A549 (cell line): ENCODE data around the gene ERH.

Experiments used
- CBX8 ChIP-seq: fragments of 200-600 bp; sonication (generic); IDR thresholded peaks from 2 replicates; pipeline ENCODE4 v1.6.1; 2016
- CTCF ChIP-seq: fragments of >200 bp; sonication (Bioruptor Twin); formaldehyde crosslinking; IDR thresholded peaks from 3 replicates; pipeline ENCODE4 v1.5.1; 2016
- ELK1 ChIP-seq: fragments of 150-350 bp; IDR thresholded peaks from 2 replicates; pipeline ENCODE4 v1.6.1; 2014; ENCODE audit warnings: low read depth, mild to moderate bottlenecking, low read length
- KDM1A ChIP-seq: fragments of 200-600 bp; sonication (generic); IDR thresholded peaks from 2 replicates; pipeline ENCODE4 v1.6.1; 2016; ENCODE audit warnings: low read depth, mild to moderate bottlenecking
- PHF8 ChIP-seq: fragments of 200-600 bp; sonication (generic); IDR thresholded peaks from 2 replicates; pipeline ENCODE4 v1.6.1; 2016; ENCODE audit warnings: low read depth, mild to moderate bottlenecking, antibody characterized with exemption, moderate library complexity, borderline replicate concordance
- POLR2A ChIP-seq: IDR thresholded peaks from 2 replicates; pipeline ENCODE4 v1.6.1; 2012; ENCODE audit warnings: mild to moderate bottlenecking, low read length
- POLR2AphosphoS2 ChIP-seq: conservative IDR thresholded peaks from 2 replicates; pipeline ENCODE4 v1.6.1; 2012; ENCODE audit warnings: low read length, improper control_type of control experiment, inconsistent platforms
- RAD21 ChIP-seq, 2 experiments: fragments of >200 bp in 1 of 2; sonication (Bioruptor Twin) in 1 of 2; formaldehyde crosslinking in 1 of 2; IDR thresholded peaks in 1 of 2; conservative IDR thresholded peaks in 1 of 2; 2 replicates in 1 of 2; 3 replicates in 1 of 2; pipeline ENCODE4 v1.6.1; 2012 to 2018; ENCODE audit warnings: inconsistent platforms in 1 of 2
- REST ChIP-seq: fragments of 200-600 bp; sonication (generic); IDR thresholded peaks from 2 replicates; pipeline ENCODE4 v1.6.1; 2016; ENCODE audit warnings: antibody characterized with exemption, mild to moderate bottlenecking, moderate library complexity
- SMC3 ChIP-seq: fragments of >200 bp; sonication (Bioruptor Twin); formaldehyde crosslinking; IDR thresholded peaks from 3 replicates; pipeline ENCODE4 v1.6.1; 2018; ENCODE audit warnings: inconsistent platforms
- TF ChIP-seq, protein P1 (sequence below): fragments of >200 bp; sonication (Bioruptor Twin); formaldehyde crosslinking; IDR thresholded peaks from 2 replicates; pipeline ENCODE4 v1.6.1; 2016
- TF ChIP-seq, protein P2 (sequence below): fragments of >200 bp; sonication (Bioruptor Twin); formaldehyde crosslinking; IDR thresholded peaks from 3 replicates; pipeline ENCODE4 v1.6.1; 2016
- TF ChIP-seq, protein P3 (sequence below): fragments of 250-450 bp; sonication (Bioruptor Pico); IDR thresholded peaks from 2 replicates; pipeline ENCODE4 v1.5.0; 2020; ENCODE audit warnings: low read depth, mild to moderate bottlenecking, moderate library complexity

- TF ChIP-seq, protein P1, sequence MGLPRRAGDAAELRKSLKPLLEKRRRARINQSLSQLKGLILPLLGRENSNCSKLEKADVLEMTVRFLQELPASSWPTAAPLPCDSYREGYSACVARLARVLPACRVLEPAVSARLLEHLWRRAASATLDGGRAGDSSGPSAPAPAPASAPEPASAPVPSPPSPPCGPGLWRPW: no peak
- TF ChIP-seq CTCF (no peak), POLR2AphosphoS2 (no peak), KDM1A (no peak), CBX8 (no peak), REST (no peak), PHF8 (no peak), POLR2A (no peak), ELK1 (no peak), SMC3 (no peak), RAD21 (conservative IDR thresholded peaks at IDR 0.05 in 1 of 2, IDR thresholded peaks at IDR 0.05 in 1 of 2) (no peak)
- TF ChIP-seq, protein P2, sequence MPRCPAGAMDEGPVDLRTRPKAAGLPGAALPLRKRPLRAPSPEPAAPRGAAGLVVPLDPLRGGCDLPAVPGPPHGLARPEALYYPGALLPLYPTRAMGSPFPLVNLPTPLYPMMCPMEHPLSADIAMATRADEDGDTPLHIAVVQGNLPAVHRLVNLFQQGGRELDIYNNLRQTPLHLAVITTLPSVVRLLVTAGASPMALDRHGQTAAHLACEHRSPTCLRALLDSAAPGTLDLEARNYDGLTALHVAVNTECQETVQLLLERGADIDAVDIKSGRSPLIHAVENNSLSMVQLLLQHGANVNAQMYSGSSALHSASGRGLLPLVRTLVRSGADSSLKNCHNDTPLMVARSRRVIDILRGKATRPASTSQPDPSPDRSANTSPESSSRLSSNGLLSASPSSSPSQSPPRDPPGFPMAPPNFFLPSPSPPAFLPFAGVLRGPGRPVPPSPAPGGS: no peak
- TF ChIP-seq, protein P3, sequence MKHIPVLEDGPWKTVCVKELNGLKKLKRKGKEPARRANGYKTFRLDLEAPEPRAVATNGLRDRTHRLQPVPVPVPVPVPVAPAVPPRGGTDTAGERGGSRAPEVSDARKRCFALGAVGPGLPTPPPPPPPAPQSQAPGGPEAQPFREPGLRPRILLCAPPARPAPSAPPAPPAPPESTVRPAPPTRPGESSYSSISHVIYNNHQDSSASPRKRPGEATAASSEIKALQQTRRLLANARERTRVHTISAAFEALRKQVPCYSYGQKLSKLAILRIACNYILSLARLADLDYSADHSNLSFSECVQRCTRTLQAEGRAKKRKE (CRISPR knock-in tag): no peak
Measured at GRCh38 chr14:69334576-69334975, 63.5 kb downstream of the ERH start.
